Gastrocnemius medialis (tissue), 4 donors: Measurements from ENCODE around the gene WDR33.

Source experiments
- CTCF ChIP-seq, 5 experiments: fragments of 450-650 bp in 3 of 5; fragments of 200-600 bp in 2 of 5; sonication (generic) in 2 of 5; IDR thresholded peaks in 4 of 5; conservative IDR thresholded peaks in 1 of 5; 1 replicate in 4 of 5; 2 replicates in 1 of 5; pipeline ENCODE4 v1.5.1; 2016 to 2019; ENCODE audit warnings: antibody characterized with exemption in 5 of 5, mild to moderate bottlenecking in 3 of 5, moderate library complexity in 3 of 5
- POLR2A ChIP-seq, 2 donors: fragments of 450-650 bp; IDR thresholded peaks; one replicate each; pipeline ENCODE4 v1.6.1; 2017; ENCODE audit warnings: antibody characterized with exemption in 2 of 2, mild to moderate bottlenecking in 2 of 2, moderate library complexity in 2 of 2

- TF ChIP-seq CTCF (IDR thresholded peaks at IDR 0.05 in 4 of 5, conservative IDR thresholded peaks at IDR 0.05 in 1 of 5), result no peak
- TF ChIP-seq POLR2A (IDR thresholded peaks at IDR 0.05), result no peak
These were observed 42.7 kb upstream of the WDR33 start for GRCh38 chr2:127853671-127854070.
